HepG2 (cell line): ENCODE measurements around the gene C6orf136. TPM values are rescaled to one million over a fixed set of nuclear protein-coding genes. Genes with fewer than 3 reads are reported as not detected.
A peak's percentile ranks its signal among the peaks of the same experiment; 100 is the strongest.

Experiments used
- ATAC-seq: fragments of 200-7000 bp; cut with Tn5 transposase; 3 replicates; pipeline ENCODE4 v1.9.1; 2020; ENCODE audit warnings: mild to moderate bottlenecking, moderate library complexity
- BruUV-seq: library from RNA; stranded (reverse); fragments of 400-500 nt; replicated peaks from 2 replicates; lab custom pipeline; 2021; lab: Mats Ljungman, UMichigan
- CTCF ChIA-PET: fragments of 300-600 bp; formaldehyde crosslinking; extraction: SDS; loops from one replicate; lab custom pipeline; 2021; ENCODE audit warnings: low total read pairs, inconsistent platforms, low intra/inter-chr PET ratio; lab: Yijun Ruan, JAX
- POLR2A ChIA-PET: fragments of 350-600 bp; sonication (Branson Sonifier 250); formaldehyde crosslinking; loops from one replicate; lab custom pipeline; 2020; ENCODE audit warnings: antibody characterized with exemption, inconsistent platforms; lab: Yijun Ruan, JAX
- DNase-seq: peaks from one replicate; pipeline ENCODE4 v3.0.0-alpha.2; 2015; ENCODE audit warnings: low spot score
- FAIRE-seq: peaks from 3 replicates; lab custom pipeline; 2011; peaks lifted over from hg19 to GRCh38; lab: Jason Lieb, UNC
- H2AFZ ChIP-seq: one replicate; pipeline ENCODE4 v1.6.1; 2011; ENCODE audit warnings: low read length, inconsistent platforms
- H3K27ac ChIP-seq: fragments of 300-600 bp; 3 replicates; pipeline ENCODE4 v1.8.0; 2011; ENCODE audit warnings: mixed run types, mild to moderate bottlenecking, mixed read lengths, low read length, inconsistent platforms; ENCODE audit not compliant: insufficient read depth; ENCODE audit errors: extremely low read length
- H3K27me3 ChIP-seq, 2 experiments: fragments of 200-600 bp in 1 of 2; 2 replicates in 1 of 2; 3 replicates in 1 of 2; pipeline versions ENCODE4 v1.6.0 to v1.8.0; 2011; ENCODE audit warnings: low read length in 2 of 2, mild to moderate bottlenecking in 2 of 2, moderate library complexity in 2 of 2, inconsistent platforms in 1 of 2; ENCODE audit not compliant: insufficient read depth in 2 of 2, control insufficient read depth in 1 of 2
- H3K36me3 ChIP-seq, 2 experiments: fragments of 200-600 bp in 1 of 2; replicated peaks in 1 of 2; 2 replicates in 1 of 2; 3 replicates in 1 of 2; pipeline versions ENCODE4 v1.5.1 to v1.8.0; 2011; ENCODE audit warnings: low read length in 2 of 2, inconsistent platforms in 1 of 2; ENCODE audit not compliant: insufficient read depth in 2 of 2, control insufficient read depth in 1 of 2
- H3K4me1 ChIP-seq: 2 replicates; pipeline ENCODE4 v1.5.1; 2012; ENCODE audit warnings: low read length, inconsistent platforms; ENCODE audit not compliant: insufficient read depth
- H3K4me2 ChIP-seq: 2 replicates; pipeline ENCODE4 v1.6.0; 2011; ENCODE audit warnings: low read depth, low read length, inconsistent platforms
- H3K4me3 ChIP-seq, 3 experiments: fragments of 200-600 bp in 1 of 3; sonication (generic), shearing (Covaris generic) in 1 of 3; replicated peaks in 1 of 3; 2 replicates each; pipeline ENCODE4 v1.5.1; 2011 to 2016; ENCODE audit warnings: low read length in 3 of 3, inconsistent platforms in 2 of 3, low read depth in 2 of 3, mild to moderate bottlenecking in 2 of 3, control low read depth in 1 of 3, mixed read lengths in 1 of 3; ENCODE audit not compliant: insufficient read depth in 1 of 3
- H3K79me2 ChIP-seq: one replicate; pipeline ENCODE4 v1.6.1; 2011; ENCODE audit warnings: low read length, inconsistent platforms; ENCODE audit not compliant: insufficient read depth
- H3K9ac ChIP-seq: 2 replicates; pipeline ENCODE4 v1.6.0; 2011; ENCODE audit warnings: mild to moderate bottlenecking, low read depth, low read length, inconsistent platforms; ENCODE audit not compliant: insufficient read depth
- H3K9me3 ChIP-seq: 2 replicates; pipeline ENCODE4 v1.5.1; 2012; ENCODE audit warnings: mild to moderate bottlenecking, low read length
- H4K20me1 ChIP-seq: 2 replicates; pipeline ENCODE4 v1.6.0; 2011; ENCODE audit warnings: inconsistent platforms, mild to moderate bottlenecking, low read length, moderate library complexity; ENCODE audit not compliant: insufficient read depth
- ATM ChIP-seq: fragments of 450-650 bp; IDR thresholded peaks from 2 replicates; pipeline ENCODE4 v1.7.1; 2017; ENCODE audit warnings: mild to moderate bottlenecking, borderline replicate concordance
- CCDC6 ChIP-seq: sonication (generic); formaldehyde crosslinking; IDR thresholded peaks from 2 replicates; pipeline ENCODE4 v1.8.1; 2022; ENCODE audit warnings: mild to moderate bottlenecking, missing genetic modification reagents, moderate library complexity
- GZF1 ChIP-seq: sonication (generic); formaldehyde crosslinking; IDR thresholded peaks from 2 replicates; pipeline ENCODE4 v1.5.1; 2020; ENCODE audit warnings: mild to moderate bottlenecking, missing genetic modification reagents
- MTA1 ChIP-seq: sonication (generic); formaldehyde crosslinking; IDR thresholded peaks from 2 replicates; pipeline ENCODE4 v1.4.0; 2020; ENCODE audit warnings: missing genetic modification reagents, mild to moderate bottlenecking, borderline replicate concordance
- NFYB ChIP-seq: sonication (generic); formaldehyde crosslinking; IDR thresholded peaks from 2 replicates; pipeline ENCODE4 v1.4.0; 2020; ENCODE audit warnings: missing genetic modification reagents
- RBAK ChIP-seq: sonication (generic); formaldehyde crosslinking; IDR thresholded peaks from 2 replicates; pipeline ENCODE4 v1.5.1; 2020; ENCODE audit warnings: mild to moderate bottlenecking, missing genetic modification reagents
- TBX2 ChIP-seq: sonication (generic); formaldehyde crosslinking; IDR thresholded peaks from 2 replicates; pipeline ENCODE4 v1.5.0; 2020; ENCODE audit warnings: missing genetic modification reagents, mild to moderate bottlenecking, borderline replicate concordance
- ZNF101 ChIP-seq: sonication (generic); formaldehyde crosslinking; IDR thresholded peaks from 2 replicates; pipeline ENCODE4 v1.4.0; 2020; ENCODE audit warnings: mild to moderate bottlenecking, low read depth, missing genetic modification reagents, borderline replicate concordance
- ZNF382 ChIP-seq: sonication (generic); formaldehyde crosslinking; IDR thresholded peaks from 2 replicates; pipeline ENCODE4 v1.5.0; 2020; ENCODE audit warnings: missing genetic modification reagents, mild to moderate bottlenecking, borderline replicate concordance
- ZNF577 ChIP-seq: sonication (generic); formaldehyde crosslinking; IDR thresholded peaks from 2 replicates; pipeline ENCODE4 v1.4.0; 2020; ENCODE audit warnings: mild to moderate bottlenecking, low read depth, missing genetic modification reagents, borderline replicate concordance
- ZNF615 ChIP-seq: sonication (generic); formaldehyde crosslinking; IDR thresholded peaks from 2 replicates; pipeline ENCODE4 v1.5.0; 2020; ENCODE audit warnings: mild to moderate bottlenecking, missing genetic modification reagents, borderline replicate concordance
- ZNF703 ChIP-seq: sonication (generic); formaldehyde crosslinking; IDR thresholded peaks from 2 replicates; pipeline ENCODE4 v1.5.1; 2020; ENCODE audit warnings: missing genetic modification reagents, mild to moderate bottlenecking, moderate library complexity, borderline replicate concordance
- ZNF878 ChIP-seq: sonication (generic); formaldehyde crosslinking; IDR thresholded peaks from 2 replicates; pipeline ENCODE4 v1.8.1; 2023; ENCODE audit warnings: mild to moderate bottlenecking, missing genetic modification reagents, moderate library complexity
- WGBS: methylation state at CpG from one replicate; pipeline ENCODE4 v1.1.6; 2017; ENCODE audit warnings: low lambda C conversion rate; 5-methylcytosine and 5-hydroxymethylcytosine counted together
- in situ Hi-C: cut with HindIII; loops from 2 replicates; pipeline ENCODE4 v1.10.0; 2017; ENCODE audit warnings: low pct_unique_long_range_greater_than_20kb; ENCODE audit not compliant: extremely low pct_ligation_motif_present
- intact Hi-C: fragments of 100-400 bp; cut with micrococcal nuclease; formaldehyde crosslinking; loops from one replicate; pipeline ENCODE4 v1.10.0; 2022; ENCODE audit not compliant: unreplicated experiment
- polyA plus RNA-seq, 8 experiments: library from polyadenylated mRNA; depleted of rRNA in 3 of 8; stranded (reverse) in 7 of 8; unstranded in 1 of 8; fragments of >200 nt; fragmentation: Illumina TruSeq in 4 of 8; extraction: Trizol in 4 of 8; gene quantifications; 2 replicates each; pipeline versions ENCODE4 v1.2.1 to v1.2.3, GENCODE V29; 2011 to 2016; ENCODE audit warnings: low read depth in 4 of 8, missing spikeins in 1 of 8, mixed read lengths in 1 of 8; ENCODE audit not compliant: insufficient read depth in 1 of 8
- total RNA-seq, 5 experiments: library from RNA; depleted of rRNA; stranded (reverse); fragments of >200 nt; fragmentation: Illumina TruSeq; extraction: Trizol; gene quantifications; 2 replicates each; pipeline ENCODE4 v1.2.3, GENCODE V29; 2016; ENCODE audit warnings: low read depth in 1 of 5
- TF ChIP-seq, protein P1 (sequence below): sonication (generic); IDR thresholded peaks from 2 replicates; pipeline ENCODE4 v1.6.1; 2016; ENCODE audit warnings: low read depth, borderline replicate concordance
- TF ChIP-seq, protein P2 (sequence below): IDR thresholded peaks from 2 replicates; pipeline ENCODE4 v1.6.1; 2016; ENCODE audit warnings: low read depth, missing genetic modification reagents, missing compliant biosample characterization
- TF ChIP-seq, protein P3 (sequence below): IDR thresholded peaks from 2 replicates; pipeline ENCODE4 v1.6.1; 2016; ENCODE audit warnings: low read depth, borderline replicate concordance

Gene C6orf136
- total and polyA plus RNA-seq, 2 of the 13 experiments (the other 11 are each of a cell fraction or from before 2014, with no cell fraction given), result 12.0 to 26.2 TPM

DNA sequence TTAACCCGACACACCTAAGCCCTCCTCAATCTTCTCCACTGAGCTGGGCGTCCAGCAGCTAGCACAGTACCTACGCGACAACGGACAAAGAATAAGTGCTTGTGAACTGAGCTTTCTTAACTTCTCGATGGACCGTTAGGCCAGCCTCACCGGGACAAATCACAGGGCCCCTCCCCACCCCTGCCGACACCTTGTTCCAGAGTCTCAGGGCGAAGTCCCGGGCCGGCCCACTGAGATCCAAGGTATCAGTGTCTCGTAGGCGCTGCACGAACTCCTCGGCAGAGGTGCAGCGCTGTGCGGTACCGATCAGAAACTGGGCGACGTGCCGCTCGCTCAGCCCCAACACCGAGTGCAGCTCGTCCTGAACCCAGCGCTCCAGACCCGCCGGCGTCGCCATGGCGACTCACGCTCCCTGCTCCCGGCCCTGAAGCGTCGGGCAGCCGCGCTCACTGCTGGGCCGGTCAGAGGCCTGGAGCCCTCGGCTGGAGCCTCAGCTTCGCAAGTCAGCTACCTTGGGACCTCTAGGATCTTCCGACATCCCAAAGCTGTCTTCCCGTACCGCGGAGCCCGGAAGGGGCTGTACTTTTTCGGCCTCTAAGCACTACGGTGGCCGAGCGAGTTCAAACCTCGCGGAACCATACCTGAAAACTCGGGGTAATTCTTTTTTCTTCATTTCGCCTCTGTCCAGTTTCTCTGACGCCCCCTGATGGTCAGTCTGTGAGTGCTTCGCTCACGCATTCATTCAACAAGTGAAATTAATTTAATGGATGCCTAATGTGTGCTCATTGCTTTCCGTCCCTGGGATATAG, 25.7 kb downstream of the C6orf136 start, which contains the start of gene DHX16:
Gene DHX16, minus strand, starts transcription at position 562 of the 809 bp plus-strand sequence. Its CDS starts 165 bp downstream, at position 397.
- intact Hi-C loops, result loop anchor here (1.0 to 10.0 kb wide), 7 partner anchors 18 to 152 kb away; partner anchors contain the start of genes ATAT1, C6orf136, MRPS18B and PPP1R10
- peak; percentile 89 for ATAC-seq
- TSS peak; percentile 70 for BruUV-seq
- peaks cover 14 to 24% of the 10 kb centered on the region in 2 experiments for H3K36me3 ChIP-seq
- no peaks in the 10 kb centered on the region for H3K9me3 ChIP-seq
- ChIA-PET CTCF (interaction anchor here (0.9 to 2.1 kb wide), 5 partner anchors 46 to 191 kb away, joined by 4 to 21 read pairs (median 4); partner anchors contain the start of gene ATAT1), POLR2A (interaction anchor here (0.6 to 2.7 kb wide), 33 partner anchors 10 to 235 kb away, joined by 3 to 44 read pairs (median 4); partner anchors contain the start of genes ABCF1, ATAT1, C6orf136 and GTF2H4)
- peak within 1 kb of the TSS; percentile 67 for H3K27ac ChIP-seq
- no peaks in the 10 kb centered on the region; a peak in 1 of 5 replicates for H3K27me3 ChIP-seq
- H2AFZ ChIP-seq, result no peak within 1 kb of the TSS
- peak within 1 kb of the TSS; percentile 76 to 95 (median 82) for H3K4me3 ChIP-seq
- H3K4me1 ChIP-seq, result peaks cover 23% of the 10 kb centered on the region
- WGBS, result 1% methylated on average over 37 of the region's 57 CpGs
- FAIRE-seq, result peak; percentile 96
- H3K9ac ChIP-seq, result peak within 1 kb of the TSS; percentile 85
- peak; percentile 97 for DNase-seq
- in situ Hi-C loops, result loop anchor here (5.0 kb wide), 2 partner anchors 45 to 190 kb away; partner anchors contain the start of gene ATAT1
- peaks cover 4% of the 10 kb centered on the region; the same call in 1 of the 2 replicates for H4K20me1 ChIP-seq
- H3K4me2 ChIP-seq, result peak within 1 kb of the TSS; percentile 73
- peaks cover 25% of the 10 kb centered on the region for H3K79me2 ChIP-seq
- TF ChIP-seq ZNF101 (CRISPR knock-in tag) (no peak), GZF1 (CRISPR knock-in tag) (no peak), ZNF577 (CRISPR knock-in tag) (no peak), ZNF382 (no peak), RBAK (CRISPR knock-in tag) (no peak), ATM (no peak), ZNF703 (CRISPR knock-in tag) (no peak), ZNF878 (CRISPR knock-in tag) (no peak; the same call in 1 of the 2 replicates), MTA1 (CRISPR knock-in tag) (peak; percentile 63; the same call in 1 of the 2 replicates), TBX2 (CRISPR knock-in tag) (peak; percentile 80; the same call in 1 of the 2 replicates), CCDC6 (CRISPR knock-in tag) (no peak; the same call in 1 of the 2 replicates), NFYB (CRISPR knock-in tag) (no peak), ZNF615 (CRISPR knock-in tag) (peak; percentile 64; the same call in 1 of the 2 replicates)
- TF ChIP-seq, protein P1, sequence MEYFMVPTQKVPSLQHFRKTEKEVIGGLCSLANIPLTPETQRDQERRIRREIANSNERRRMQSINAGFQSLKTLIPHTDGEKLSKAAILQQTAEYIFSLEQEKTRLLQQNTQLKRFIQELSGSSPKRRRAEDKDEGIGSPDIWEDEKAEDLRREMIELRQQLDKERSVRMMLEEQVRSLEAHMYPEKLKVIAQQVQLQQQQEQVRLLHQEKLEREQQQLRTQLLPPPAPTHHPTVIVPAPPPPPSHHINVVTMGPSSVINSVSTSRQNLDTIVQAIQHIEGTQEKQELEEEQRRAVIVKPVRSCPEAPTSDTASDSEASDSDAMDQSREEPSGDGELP, result no peak
- TF ChIP-seq, protein P2, sequence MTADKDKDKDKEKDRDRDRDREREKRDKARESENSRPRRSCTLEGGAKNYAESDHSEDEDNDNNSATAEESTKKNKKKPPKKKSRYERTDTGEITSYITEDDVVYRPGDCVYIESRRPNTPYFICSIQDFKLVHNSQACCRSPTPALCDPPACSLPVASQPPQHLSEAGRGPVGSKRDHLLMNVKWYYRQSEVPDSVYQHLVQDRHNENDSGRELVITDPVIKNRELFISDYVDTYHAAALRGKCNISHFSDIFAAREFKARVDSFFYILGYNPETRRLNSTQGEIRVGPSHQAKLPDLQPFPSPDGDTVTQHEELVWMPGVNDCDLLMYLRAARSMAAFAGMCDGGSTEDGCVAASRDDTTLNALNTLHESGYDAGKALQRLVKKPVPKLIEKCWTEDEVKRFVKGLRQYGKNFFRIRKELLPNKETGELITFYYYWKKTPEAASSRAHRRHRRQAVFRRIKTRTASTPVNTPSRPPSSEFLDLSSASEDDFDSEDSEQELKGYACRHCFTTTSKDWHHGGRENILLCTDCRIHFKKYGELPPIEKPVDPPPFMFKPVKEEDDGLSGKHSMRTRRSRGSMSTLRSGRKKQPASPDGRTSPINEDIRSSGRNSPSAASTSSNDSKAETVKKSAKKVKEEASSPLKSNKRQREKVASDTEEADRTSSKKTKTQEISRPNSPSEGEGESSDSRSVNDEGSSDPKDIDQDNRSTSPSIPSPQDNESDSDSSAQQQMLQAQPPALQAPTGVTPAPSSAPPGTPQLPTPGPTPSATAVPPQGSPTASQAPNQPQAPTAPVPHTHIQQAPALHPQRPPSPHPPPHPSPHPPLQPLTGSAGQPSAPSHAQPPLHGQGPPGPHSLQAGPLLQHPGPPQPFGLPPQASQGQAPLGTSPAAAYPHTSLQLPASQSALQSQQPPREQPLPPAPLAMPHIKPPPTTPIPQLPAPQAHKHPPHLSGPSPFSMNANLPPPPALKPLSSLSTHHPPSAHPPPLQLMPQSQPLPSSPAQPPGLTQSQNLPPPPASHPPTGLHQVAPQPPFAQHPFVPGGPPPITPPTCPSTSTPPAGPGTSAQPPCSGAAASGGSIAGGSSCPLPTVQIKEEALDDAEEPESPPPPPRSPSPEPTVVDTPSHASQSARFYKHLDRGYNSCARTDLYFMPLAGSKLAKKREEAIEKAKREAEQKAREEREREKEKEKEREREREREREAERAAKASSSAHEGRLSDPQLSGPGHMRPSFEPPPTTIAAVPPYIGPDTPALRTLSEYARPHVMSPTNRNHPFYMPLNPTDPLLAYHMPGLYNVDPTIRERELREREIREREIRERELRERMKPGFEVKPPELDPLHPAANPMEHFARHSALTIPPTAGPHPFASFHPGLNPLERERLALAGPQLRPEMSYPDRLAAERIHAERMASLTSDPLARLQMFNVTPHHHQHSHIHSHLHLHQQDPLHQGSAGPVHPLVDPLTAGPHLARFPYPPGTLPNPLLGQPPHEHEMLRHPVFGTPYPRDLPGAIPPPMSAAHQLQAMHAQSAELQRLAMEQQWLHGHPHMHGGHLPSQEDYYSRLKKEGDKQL (CRISPR knock-in tag), result no peak
- TF ChIP-seq, protein P3, sequence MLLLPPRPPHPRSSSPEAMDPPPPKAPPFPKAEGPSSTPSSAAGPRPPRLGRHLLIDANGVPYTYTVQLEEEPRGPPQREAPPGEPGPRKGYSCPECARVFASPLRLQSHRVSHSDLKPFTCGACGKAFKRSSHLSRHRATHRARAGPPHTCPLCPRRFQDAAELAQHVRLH (CRISPR knock-in tag), result peak; percentile 83; the same call in 1 of the 2 replicates
